HepG2 (cell line): ENCODE data around the gene SKP1. TPM values are rescaled to one million over a fixed set of nuclear protein-coding genes. Genes with fewer than 3 reads are reported as not detected.

Experiments used
- ATAC-seq: fragments of 200-7000 bp; cut with Tn5 transposase; 3 replicates; pipeline ENCODE4 v1.9.1; 2020; ENCODE audit warnings: mild to moderate bottlenecking, moderate library complexity
- BruUV-seq: library from RNA; stranded (reverse); fragments of 400-500 nt; replicated peaks from 2 replicates; lab custom pipeline; 2021; lab: Mats Ljungman, UMichigan
- CTCF ChIA-PET: fragments of 300-600 bp; formaldehyde crosslinking; extraction: SDS; loops from one replicate; lab custom pipeline; 2021; ENCODE audit warnings: low total read pairs, inconsistent platforms, low intra/inter-chr PET ratio; lab: Yijun Ruan, JAX
- POLR2A ChIA-PET: fragments of 350-600 bp; sonication (Branson Sonifier 250); formaldehyde crosslinking; loops from one replicate; lab custom pipeline; 2020; ENCODE audit warnings: antibody characterized with exemption, inconsistent platforms; lab: Yijun Ruan, JAX
- DNase-seq: peaks from one replicate; pipeline ENCODE4 v3.0.0-alpha.2; 2015; ENCODE audit warnings: low spot score
- FAIRE-seq: peaks from 3 replicates; lab custom pipeline; 2011; peaks lifted over from hg19 to GRCh38; lab: Jason Lieb, UNC
- H2AFZ ChIP-seq: one replicate; pipeline ENCODE4 v1.6.1; 2011; ENCODE audit warnings: low read length, inconsistent platforms
- H3K27ac ChIP-seq: fragments of 300-600 bp; 3 replicates; pipeline ENCODE4 v1.8.0; 2011; ENCODE audit warnings: mixed run types, mild to moderate bottlenecking, mixed read lengths, low read length, inconsistent platforms; ENCODE audit not compliant: insufficient read depth; ENCODE audit errors: extremely low read length
- H3K27me3 ChIP-seq, 2 experiments: fragments of 200-600 bp in 1 of 2; 2 replicates in 1 of 2; 3 replicates in 1 of 2; pipeline versions ENCODE4 v1.6.0 to v1.8.0; 2011; ENCODE audit warnings: low read length in 2 of 2, mild to moderate bottlenecking in 2 of 2, moderate library complexity in 2 of 2, inconsistent platforms in 1 of 2; ENCODE audit not compliant: insufficient read depth in 2 of 2, control insufficient read depth in 1 of 2
- H3K36me3 ChIP-seq, 2 experiments: fragments of 200-600 bp in 1 of 2; replicated peaks in 1 of 2; 2 replicates in 1 of 2; 3 replicates in 1 of 2; pipeline versions ENCODE4 v1.5.1 to v1.8.0; 2011; ENCODE audit warnings: low read length in 2 of 2, inconsistent platforms in 1 of 2; ENCODE audit not compliant: insufficient read depth in 2 of 2, control insufficient read depth in 1 of 2
- H3K4me1 ChIP-seq: 2 replicates; pipeline ENCODE4 v1.5.1; 2012; ENCODE audit warnings: low read length, inconsistent platforms; ENCODE audit not compliant: insufficient read depth
- H3K4me2 ChIP-seq: 2 replicates; pipeline ENCODE4 v1.6.0; 2011; ENCODE audit warnings: low read depth, low read length, inconsistent platforms
- H3K4me3 ChIP-seq, 3 experiments: fragments of 200-600 bp in 1 of 3; sonication (generic), shearing (Covaris generic) in 1 of 3; replicated peaks in 1 of 3; 2 replicates each; pipeline ENCODE4 v1.5.1; 2011 to 2016; ENCODE audit warnings: low read length in 3 of 3, inconsistent platforms in 2 of 3, low read depth in 2 of 3, mild to moderate bottlenecking in 2 of 3, control low read depth in 1 of 3, mixed read lengths in 1 of 3; ENCODE audit not compliant: insufficient read depth in 1 of 3
- H3K79me2 ChIP-seq: one replicate; pipeline ENCODE4 v1.6.1; 2011; ENCODE audit warnings: low read length, inconsistent platforms; ENCODE audit not compliant: insufficient read depth
- H3K9ac ChIP-seq: 2 replicates; pipeline ENCODE4 v1.6.0; 2011; ENCODE audit warnings: mild to moderate bottlenecking, low read depth, low read length, inconsistent platforms; ENCODE audit not compliant: insufficient read depth
- H3K9me3 ChIP-seq: 2 replicates; pipeline ENCODE4 v1.5.1; 2012; ENCODE audit warnings: mild to moderate bottlenecking, low read length
- H4K20me1 ChIP-seq: 2 replicates; pipeline ENCODE4 v1.6.0; 2011; ENCODE audit warnings: inconsistent platforms, mild to moderate bottlenecking, low read length, moderate library complexity; ENCODE audit not compliant: insufficient read depth
- ARID2 ChIP-seq: sonication (generic); formaldehyde crosslinking; IDR thresholded peaks from 2 replicates; pipeline ENCODE4 v1.8.1; 2022; ENCODE audit warnings: mild to moderate bottlenecking, missing genetic modification reagents, borderline replicate concordance
- KDM5B ChIP-seq: sonication (generic); formaldehyde crosslinking; IDR thresholded peaks from 2 replicates; pipeline ENCODE4 v1.4.0; 2020; ENCODE audit warnings: missing genetic modification reagents, mild to moderate bottlenecking, borderline replicate concordance
- POGK ChIP-seq: sonication (generic); formaldehyde crosslinking; conservative IDR thresholded peaks from 2 replicates; pipeline ENCODE4 v1.8.0; 2022; ENCODE audit warnings: mild to moderate bottlenecking, moderate library complexity, missing genetic modification reagents
- TP53 ChIP-seq: sonication (generic); formaldehyde crosslinking; conservative IDR thresholded peaks from 2 replicates; pipeline ENCODE4 v1.4.0; 2020; ENCODE audit warnings: missing genetic modification reagents
- ZNF446 ChIP-seq: sonication (generic); formaldehyde crosslinking; IDR thresholded peaks from 2 replicates; pipeline ENCODE4 v1.5.0; 2020; ENCODE audit warnings: mild to moderate bottlenecking, missing genetic modification reagents
- ZNF687 ChIP-seq: sonication (generic); formaldehyde crosslinking; IDR thresholded peaks from 2 replicates; pipeline ENCODE4 v1.5.1; 2020; ENCODE audit warnings: mild to moderate bottlenecking, missing genetic modification reagents, moderate library complexity
- WGBS: methylation state at CpG from one replicate; pipeline ENCODE4 v1.1.6; 2017; ENCODE audit warnings: low lambda C conversion rate; 5-methylcytosine and 5-hydroxymethylcytosine counted together
- in situ Hi-C: cut with HindIII; loops from 2 replicates; pipeline ENCODE4 v1.10.0; 2017; ENCODE audit warnings: low pct_unique_long_range_greater_than_20kb; ENCODE audit not compliant: extremely low pct_ligation_motif_present
- intact Hi-C: fragments of 100-400 bp; cut with micrococcal nuclease; formaldehyde crosslinking; loops from one replicate; pipeline ENCODE4 v1.10.0; 2022; ENCODE audit not compliant: unreplicated experiment
- polyA plus RNA-seq, 8 experiments: library from polyadenylated mRNA; depleted of rRNA in 3 of 8; stranded (reverse) in 7 of 8; unstranded in 1 of 8; fragments of >200 nt; fragmentation: Illumina TruSeq in 4 of 8; extraction: Trizol in 4 of 8; gene quantifications; 2 replicates each; pipeline versions ENCODE4 v1.2.1 to v1.2.3, GENCODE V29; 2011 to 2016; ENCODE audit warnings: low read depth in 4 of 8, missing spikeins in 1 of 8, mixed read lengths in 1 of 8; ENCODE audit not compliant: insufficient read depth in 1 of 8
- total RNA-seq, 5 experiments: library from RNA; depleted of rRNA; stranded (reverse); fragments of >200 nt; fragmentation: Illumina TruSeq; extraction: Trizol; gene quantifications; 2 replicates each; pipeline ENCODE4 v1.2.3, GENCODE V29; 2016; ENCODE audit warnings: low read depth in 1 of 5
- TF ChIP-seq, protein P1 (sequence below): sonication (generic); formaldehyde crosslinking; IDR thresholded peaks from 2 replicates; pipeline ENCODE4 v1.5.0; 2020; ENCODE audit warnings: mild to moderate bottlenecking, missing genetic modification reagents, borderline replicate concordance
- TF ChIP-seq, protein P2 (sequence below): sonication (generic); formaldehyde crosslinking; IDR thresholded peaks from 2 replicates; pipeline ENCODE4 v1.4.0; 2020; ENCODE audit warnings: missing genetic modification reagents

The SKP1 gene
- total and polyA plus RNA-seq, 2 of the 13 experiments (the other 11 are each of a cell fraction or from before 2014, with no cell fraction given): 134 to 340 TPM

- no peak for TF ChIP-seq ZNF446 (CRISPR knock-in tag)
These were observed 60.5 kb downstream of the SKP1 start (continued) for GRCh38 chr5:134116286-134116685.

DNA sequence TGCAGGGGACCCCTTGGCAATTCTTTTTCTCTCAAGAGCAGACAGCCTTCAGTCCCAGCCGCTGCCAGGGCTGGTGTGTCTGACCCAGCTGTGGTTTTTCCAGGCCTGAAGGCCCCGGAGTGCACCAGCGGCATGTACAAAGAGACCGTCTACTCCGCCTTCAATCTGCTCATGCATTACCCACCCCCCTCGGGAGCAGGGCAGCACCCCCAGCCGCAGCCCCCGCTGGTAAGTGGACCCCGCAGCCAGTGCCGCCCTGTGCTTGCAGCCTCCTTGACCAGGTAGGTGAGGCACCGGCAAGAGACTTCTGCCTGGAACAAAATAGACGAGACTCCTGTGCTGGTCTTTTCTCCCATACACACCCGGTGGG, 61.0 kb downstream of the SKP1 start:
- no TSS peak for BruUV-seq
- H4K20me1 ChIP-seq: no peaks in the 10 kb centered on the region
- no peak overlapping the region for H3K27ac ChIP-seq
- POLR2A ChIA-PET: interaction anchor here (0.9 to 3.9 kb wide), 4 partner anchors 16 to 62 kb away, joined by 3 to 40 read pairs (median 6); no protein-coding TSS in a partner anchor
- H3K36me3 ChIP-seq: peaks cover 3 to 12% of the 10 kb centered on the region in 2 experiments; a peak in 3 of 5 replicates
- H2AFZ ChIP-seq: no peak overlapping the region
- no peaks in the 10 kb centered on the region for H3K9me3 ChIP-seq
- intact Hi-C loops (no loop called here), in situ Hi-C loops (no loop called here)
- CTCF ChIA-PET: interaction anchor here (1.0 kb wide), 1 partner anchor 76 kb away, joined by 4 read pairs; no protein-coding TSS in a partner anchor
- WGBS: 61% methylated on average over 6 of the region's 13 CpGs
- H3K79me2 ChIP-seq: peaks cover 2% of the 10 kb centered on the region
- H3K27me3 ChIP-seq: peaks cover 2 to 22% of the 10 kb centered on the region in 2 experiments; a peak in 3 of 5 replicates
- FAIRE-seq: no peak
- peaks cover 64% of the 10 kb centered on the region for H3K4me1 ChIP-seq
- peak overlapping the region; percentile 75; the same call in 1 of the 2 replicates for H3K9ac ChIP-seq
- H3K4me2 ChIP-seq: peak overlapping the region; percentile 77
- no peak for DNase-seq
- 0 out of 3 replicates have a peak, but pooled peaks have one; percentile 2 for ATAC-seq
- H3K4me3 ChIP-seq: peak overlapping the region; percentile 68 to 80 (median 78); a peak in 5 of 6 replicates
- 0 out of 2 replicates have a peak, but pooled peaks have one; percentile 5 for TF ChIP-seq POGK
- TF ChIP-seq, protein P1, sequence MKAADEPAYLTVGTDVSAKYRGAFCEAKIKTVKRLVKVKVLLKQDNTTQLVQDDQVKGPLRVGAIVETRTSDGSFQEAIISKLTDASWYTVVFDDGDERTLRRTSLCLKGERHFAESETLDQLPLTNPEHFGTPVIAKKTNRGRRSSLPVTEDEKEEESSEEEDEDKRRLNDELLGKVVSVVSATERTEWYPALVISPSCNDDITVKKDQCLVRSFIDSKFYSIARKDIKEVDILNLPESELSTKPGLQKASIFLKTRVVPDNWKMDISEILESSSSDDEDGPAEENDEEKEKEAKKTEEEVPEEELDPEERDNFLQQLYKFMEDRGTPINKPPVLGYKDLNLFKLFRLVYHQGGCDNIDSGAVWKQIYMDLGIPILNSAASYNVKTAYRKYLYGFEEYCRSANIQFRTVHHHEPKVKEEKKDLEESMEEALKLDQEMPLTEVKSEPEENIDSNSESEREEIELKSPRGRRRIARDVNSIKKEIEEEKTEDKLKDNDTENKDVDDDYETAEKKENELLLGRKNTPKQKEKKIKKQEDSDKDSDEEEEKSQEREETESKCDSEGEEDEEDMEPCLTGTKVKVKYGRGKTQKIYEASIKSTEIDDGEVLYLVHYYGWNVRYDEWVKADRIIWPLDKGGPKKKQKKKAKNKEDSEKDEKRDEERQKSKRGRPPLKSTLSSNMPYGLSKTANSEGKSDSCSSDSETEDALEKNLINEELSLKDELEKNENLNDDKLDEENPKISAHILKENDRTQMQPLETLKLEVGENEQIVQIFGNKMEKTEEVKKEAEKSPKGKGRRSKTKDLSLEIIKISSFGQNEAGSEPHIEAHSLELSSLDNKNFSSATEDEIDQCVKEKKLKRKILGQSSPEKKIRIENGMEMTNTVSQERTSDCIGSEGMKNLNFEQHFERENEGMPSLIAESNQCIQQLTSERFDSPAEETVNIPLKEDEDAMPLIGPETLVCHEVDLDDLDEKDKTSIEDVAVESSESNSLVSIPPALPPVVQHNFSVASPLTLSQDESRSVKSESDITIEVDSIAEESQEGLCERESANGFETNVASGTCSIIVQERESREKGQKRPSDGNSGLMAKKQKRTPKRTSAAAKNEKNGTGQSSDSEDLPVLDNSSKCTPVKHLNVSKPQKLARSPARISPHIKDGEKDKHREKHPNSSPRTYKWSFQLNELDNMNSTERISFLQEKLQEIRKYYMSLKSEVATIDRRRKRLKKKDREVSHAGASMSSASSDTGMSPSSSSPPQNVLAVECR (CRISPR knock-in tag): peak; percentile 28
- TF ChIP-seq TP53 (CRISPR knock-in tag): no peak
- TF ChIP-seq, protein P2, sequence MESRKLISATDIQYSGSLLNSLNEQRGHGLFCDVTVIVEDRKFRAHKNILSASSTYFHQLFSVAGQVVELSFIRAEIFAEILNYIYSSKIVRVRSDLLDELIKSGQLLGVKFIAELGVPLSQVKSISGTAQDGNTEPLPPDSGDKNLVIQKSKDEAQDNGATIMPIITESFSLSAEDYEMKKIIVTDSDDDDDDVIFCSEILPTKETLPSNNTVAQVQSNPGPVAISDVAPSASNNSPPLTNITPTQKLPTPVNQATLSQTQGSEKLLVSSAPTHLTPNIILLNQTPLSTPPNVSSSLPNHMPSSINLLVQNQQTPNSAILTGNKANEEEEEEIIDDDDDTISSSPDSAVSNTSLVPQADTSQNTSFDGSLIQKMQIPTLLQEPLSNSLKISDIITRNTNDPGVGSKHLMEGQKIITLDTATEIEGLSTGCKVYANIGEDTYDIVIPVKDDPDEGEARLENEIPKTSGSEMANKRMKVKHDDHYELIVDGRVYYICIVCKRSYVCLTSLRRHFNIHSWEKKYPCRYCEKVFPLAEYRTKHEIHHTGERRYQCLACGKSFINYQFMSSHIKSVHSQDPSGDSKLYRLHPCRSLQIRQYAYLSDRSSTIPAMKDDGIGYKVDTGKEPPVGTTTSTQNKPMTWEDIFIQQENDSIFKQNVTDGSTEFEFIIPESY (CRISPR knock-in tag): peak; percentile 38; the same call in 1 of the 2 replicates
- TF ChIP-seq KDM5B: 0 out of 2 replicates have a peak, but pooled peaks have one; percentile 35
- TF ChIP-seq ARID2: 0 out of 2 replicates have a peak, but pooled peaks have one; percentile 24
- peak; percentile 30; the same call in 1 of the 2 replicates for TF ChIP-seq ZNF687 (CRISPR knock-in tag)
